ENCODE results near the gene ATXN3.
"Not testable (repeated sequence)": the region's sequence is repeated elsewhere in the genome, so short reads cannot be mapped to it uniquely, and the experiment has no call there.

ATXN3 gene

GRCh38 chr14:92058006-92058917 lies 48.1 kb downstream of the ATXN3 start:
- no peak for DNase-seq (ENCODE audit: low read depth)

GRCh38 chr14:92049781-92050180 lies 56.6 kb downstream of the ATXN3 start:
- no peak for DNase-seq (ENCODE audit: low read depth)

DNA sequence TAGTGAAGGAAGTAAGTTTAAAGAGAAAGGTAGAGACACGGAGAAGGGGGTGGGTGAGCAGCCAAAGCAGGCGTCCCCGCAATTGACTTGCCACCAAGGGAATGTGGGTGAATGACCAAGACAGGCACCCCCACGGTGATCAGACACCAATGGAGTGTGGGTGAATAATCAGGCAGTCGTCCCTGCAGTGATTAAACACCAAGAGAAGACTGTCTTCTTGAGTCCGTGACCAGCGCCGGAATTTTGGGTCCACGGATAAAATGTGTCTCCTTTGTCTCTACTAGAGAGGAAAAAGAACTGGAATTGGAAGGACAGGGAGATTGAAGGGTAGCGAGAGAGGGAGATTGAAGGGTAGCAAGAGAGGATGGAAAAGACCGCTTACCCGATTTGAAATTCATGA lies 57.2 kb downstream of the ATXN3 start:
- not testable (repeated sequence) for DNase-seq (ENCODE audit: low read depth)

- not testable (repeated sequence) for DNase-seq (ENCODE audit: low read depth)
Measured at GRCh38 chr14:92045904-92046303, 60.5 kb downstream of the ATXN3 start.

GRCh38 chr14:92041766-92042165 lies 64.6 kb downstream of the ATXN3 start:
- not testable (repeated sequence) for DNase-seq (ENCODE audit: low read depth)

- no peak for DNase-seq (ENCODE audit: low read depth)
Measured at GRCh38 chr14:92041203-92041602, 65.2 kb downstream of the ATXN3 start.

DNA sequence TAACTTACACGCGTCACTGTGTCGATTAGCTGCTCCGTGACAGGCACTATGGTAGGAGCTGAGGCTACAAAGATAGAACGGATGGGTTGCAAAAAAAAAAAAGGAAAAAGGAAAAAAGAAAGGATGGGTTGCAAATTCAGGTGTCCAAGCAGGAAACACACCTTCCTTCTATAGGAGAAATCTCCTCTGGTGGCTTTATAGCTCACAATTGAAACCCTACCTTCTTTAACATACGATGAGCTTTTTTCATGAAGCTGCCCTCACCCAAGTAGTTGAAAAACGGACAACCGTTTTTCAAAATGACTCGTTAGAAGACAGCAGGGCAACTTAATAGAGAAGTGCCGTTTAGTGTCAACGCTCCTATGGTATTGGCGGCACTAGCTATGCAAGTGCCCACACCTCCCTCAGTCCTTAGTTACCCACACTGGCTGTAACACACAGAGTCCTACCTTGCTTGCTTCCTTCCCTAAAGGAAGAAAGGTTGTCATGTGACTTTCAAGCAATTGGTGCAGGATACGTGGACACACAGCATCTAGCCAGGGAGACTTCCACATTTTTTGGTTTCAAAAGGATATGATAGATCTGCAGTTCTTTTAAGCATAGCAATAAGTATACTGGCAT lies 65.8 kb downstream of the ATXN3 start:
- DNase-seq (ENCODE audit: low read depth) = no peak

DNA sequence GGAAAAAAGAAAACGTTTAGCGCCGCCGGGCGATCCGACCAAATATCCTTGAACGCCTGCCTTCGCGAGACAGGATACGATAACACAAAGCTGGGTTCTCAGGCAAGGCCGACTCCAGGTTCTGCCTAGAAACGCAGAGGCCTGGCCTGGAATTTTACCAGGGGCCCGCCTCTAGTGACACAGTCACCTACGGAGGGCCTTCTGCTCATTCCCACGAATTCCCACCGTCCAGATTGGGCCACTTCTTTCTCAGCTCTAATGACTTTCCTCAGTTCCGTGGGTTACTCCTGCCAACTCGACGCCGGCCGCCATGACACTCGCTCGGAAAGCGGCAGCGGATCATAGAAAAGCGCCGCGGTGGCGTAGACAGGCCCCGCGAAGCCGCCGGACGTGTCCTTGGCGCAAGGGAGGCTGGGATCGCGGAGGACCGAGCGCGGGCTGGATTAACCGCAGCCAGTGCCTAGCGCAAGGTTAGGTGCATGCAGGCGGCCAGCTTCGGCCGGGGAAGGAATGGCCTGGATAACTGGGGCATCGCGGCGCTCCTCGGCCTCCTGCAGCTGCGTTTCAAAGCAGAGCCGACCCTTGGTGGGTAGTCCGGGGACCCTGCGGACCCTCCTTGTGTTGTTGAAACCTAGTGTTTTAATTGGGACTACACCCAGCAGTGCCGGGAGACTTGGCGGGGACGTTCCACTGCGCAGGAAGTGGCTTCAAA lies 66.5 kb downstream of the ATXN3 start, which contains the start of gene TRIP11:
TRIP11 (minus strand) TSS at position 341 of the 712 bp plus-strand sequence. CDS start 374 bp downstream, outside the sequence.
- peak; percentile 92 for DNase-seq (ENCODE audit: low read depth)

GRCh38 chr14:92039063-92039718 lies 67.2 kb downstream of the ATXN3 start:
- DNase-seq (ENCODE audit: low read depth) = no peak

GRCh38 chr14:92037989-92038388 lies 68.4 kb downstream of the ATXN3 start:
- DNase-seq (ENCODE audit: low read depth) = no peak

DNA sequence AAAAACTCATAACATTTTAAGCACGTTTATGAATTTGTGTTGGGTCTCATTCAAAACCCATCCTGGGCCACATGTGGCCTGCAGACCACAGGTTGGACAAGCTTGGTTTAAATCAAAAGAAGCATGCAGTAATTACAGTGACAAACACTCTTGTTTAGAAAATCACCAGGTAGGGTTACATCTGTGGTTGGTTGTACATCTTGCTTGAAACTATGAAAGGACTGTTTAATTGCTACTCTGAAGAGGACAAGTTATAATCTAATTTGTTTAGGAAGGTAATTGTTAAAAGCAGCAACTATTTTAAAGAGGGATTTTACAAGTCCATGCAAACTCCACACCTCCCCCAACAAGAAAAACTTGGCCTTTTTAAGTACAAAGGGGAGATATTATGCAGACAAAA lies 70.5 kb downstream of the ATXN3 start:
- DNase-seq (ENCODE audit: low read depth) = no peak

DNA sequence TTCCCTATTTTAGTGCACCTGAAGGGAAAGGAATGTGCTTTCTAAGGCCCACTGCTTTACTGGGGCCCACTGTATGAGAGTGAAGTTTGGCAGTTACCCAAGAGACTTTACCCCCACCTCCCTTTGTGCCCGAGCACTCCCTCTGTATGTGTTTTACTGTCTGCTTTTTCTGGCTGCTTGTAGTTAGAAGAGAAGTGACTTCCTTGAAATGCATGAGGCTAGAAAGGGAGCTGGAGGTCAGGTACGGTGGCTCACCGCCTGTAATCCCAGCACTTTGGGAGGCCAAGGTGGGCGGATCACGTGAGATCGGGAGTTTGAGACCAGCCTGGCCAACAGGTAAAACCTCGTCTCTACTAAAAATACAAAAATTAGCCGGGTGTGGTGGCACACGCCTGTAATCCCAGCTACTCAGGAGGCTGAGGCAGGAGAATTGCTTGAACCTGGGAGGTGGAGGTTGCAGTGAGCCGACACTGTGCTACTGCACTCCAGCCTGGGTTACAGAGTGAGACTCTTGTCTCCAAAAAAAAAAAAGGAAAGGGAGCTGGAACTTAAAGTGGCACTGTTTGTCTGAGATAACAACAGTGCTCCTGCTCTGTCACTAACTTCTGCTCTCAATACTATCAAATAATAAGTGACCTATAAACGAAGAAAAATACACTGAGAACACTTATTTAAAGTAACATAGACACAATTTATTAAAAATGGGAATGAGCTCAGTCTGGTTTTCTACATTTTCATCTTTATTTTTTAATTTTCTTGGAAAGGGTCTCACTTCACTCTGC lies 72.3 kb downstream of the ATXN3 start:
- DNase-seq (ENCODE audit: low read depth) = no peak

GRCh38 chr14:92033433-92033832 lies 72.9 kb downstream of the ATXN3 start:
- DNase-seq (ENCODE audit: low read depth) = no peak

- peak; percentile 4 for DNase-seq (ENCODE audit: low read depth)
Measured at GRCh38 chr14:92026548-92027190, 79.7 kb downstream of the ATXN3 start.

- no peak for DNase-seq (ENCODE audit: low read depth)
Measured at GRCh38 chr14:92022036-92022435, 84.3 kb downstream of the ATXN3 start.

GRCh38 chr14:92021523-92021922 lies 84.9 kb downstream of the ATXN3 start:
- no peak for DNase-seq (ENCODE audit: low read depth)

GRCh38 chr14:92014040-92014439 lies 92.3 kb downstream of the ATXN3 start:
- DNase-seq (ENCODE audit: low read depth) = no peak

GRCh38 chr14:92012121-92012748 lies 94.1 kb downstream of the ATXN3 start:
- no peak for DNase-seq (ENCODE audit: low read depth)

DNA sequence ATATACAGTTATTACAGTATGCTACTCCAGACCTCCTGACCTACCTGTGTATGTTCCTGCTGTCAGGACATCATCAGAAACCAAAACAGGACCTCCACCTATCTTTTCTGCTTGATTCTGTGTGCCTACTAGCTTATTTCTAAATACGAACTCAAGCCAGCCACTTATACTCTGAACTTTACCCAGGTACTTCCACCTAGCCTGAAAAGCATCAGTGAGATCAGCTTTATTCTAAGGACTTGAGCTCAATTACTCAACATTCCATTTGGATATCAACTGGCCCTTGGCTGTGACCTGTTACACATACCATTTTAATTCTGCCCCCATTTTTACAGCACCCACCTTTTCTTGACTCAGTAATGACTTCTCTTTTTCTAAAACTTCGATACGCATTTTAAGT lies 95.7 kb downstream of the ATXN3 start:
- DNase-seq (ENCODE audit: low read depth) = no peak

DNA sequence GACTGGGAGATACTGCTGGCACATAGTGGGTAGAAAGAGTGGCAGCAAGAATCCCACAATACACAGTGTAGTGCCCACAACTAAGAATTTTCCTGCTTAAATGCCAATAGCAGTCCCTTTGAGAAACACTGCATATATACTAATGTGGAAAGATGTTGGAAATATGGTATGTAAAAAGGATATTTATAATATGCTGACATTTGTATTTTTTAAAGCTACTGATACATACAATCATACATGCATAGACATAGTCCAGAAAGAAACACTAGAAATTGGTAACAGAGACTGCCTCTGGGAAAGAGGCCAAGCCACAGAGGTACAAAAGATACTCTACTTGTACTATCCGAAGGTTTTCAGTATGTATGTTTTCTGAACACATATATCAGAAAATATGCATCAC lies 96.8 kb downstream of the ATXN3 start:
- no peak for DNase-seq (ENCODE audit: low read depth)

Measured in activated T-cell treated with anti-CD3 and anti-CD28 coated beads for 48 hours (primary cell).